ENCODE results near the gene SGIP1. TPM values are rescaled to one million over a fixed set of nuclear protein-coding genes. Genes with fewer than 3 reads are reported as not detected.
A peak's percentile ranks its signal among the peaks of the same experiment; 100 is the strongest.

SGIP1 gene
- total and polyA plus RNA-seq, 2 donors (not counting 3 experiments of a cell fraction or from before 2014, with no cell fraction given): 30.9 to 68.9 TPM

DNA sequence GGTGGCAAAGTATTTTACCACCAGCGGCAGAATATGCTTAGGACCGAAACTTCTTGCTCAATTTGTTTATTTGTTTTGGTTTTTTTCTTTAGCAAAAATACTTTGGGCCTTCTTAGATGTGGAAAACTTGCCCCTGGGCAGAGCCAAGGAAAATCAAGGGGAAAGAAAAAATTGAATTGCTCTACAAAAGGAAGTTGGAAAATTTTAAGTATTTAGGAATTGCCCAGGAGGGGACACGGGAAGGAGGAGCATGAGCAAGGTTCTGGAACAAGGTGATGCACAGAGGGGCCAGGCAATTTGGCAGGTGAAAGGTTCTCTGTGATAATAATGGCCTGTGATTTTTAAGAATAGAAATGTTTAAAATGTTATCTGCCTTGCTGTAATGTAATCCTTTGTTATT, 28.6 kb downstream of the SGIP1 start:
- peak overlapping the region; percentile 98 for H3K27ac ChIP-seq (ENCODE audit: insufficient read depth, low read depth, low read length)
- no peaks in the 10 kb centered on the region for H3K9me1 ChIP-seq (replicated peaks; ENCODE audit: control insufficient read depth, extremely low read depth, insufficient read depth, low read length)
- no peak for DNase-seq (ENCODE audit: low read depth, low spot score)
- FAIRE-seq: no peak
- ChIA-PET CTCF (interaction anchor here (1.4 to 1.5 kb wide), 2 partner anchors 28 to 58 kb away, joined by 4 read pairs; partner anchors contain the start of gene SGIP1), POLR2A (interaction anchor here (1.5 kb wide), 1 partner anchor 59 kb away, joined by 4 read pairs; no protein-coding TSS in a partner anchor)
- no peaks in the 10 kb centered on the region for H3K27me3 ChIP-seq (ENCODE audit: control insufficient read depth in 2 of 2, insufficient read depth in 2 of 2, low read length in 2 of 2)
- no TSS peak for BruUV-seq (replicated peaks)
- dilution Hi-C loops (cut with MboI; ENCODE audit: extremely low pct_ligation_motif_present, low sequenced_read_pairs): no loop called here
- H3K4me2 ChIP-seq (ENCODE audit: insufficient read depth, low read length): no peak overlapping the region
- H3K9me3 ChIP-seq (replicated peaks; ENCODE audit: control insufficient read depth, insufficient read depth, low read length): no peaks in the 10 kb centered on the region
- no peak overlapping the region for H2AFZ ChIP-seq (ENCODE audit: low read depth, low read length)
- H4K20me1 ChIP-seq (replicated peaks; ENCODE audit: control insufficient read depth, extremely low read depth, insufficient read depth, low read length): no peaks in the 10 kb centered on the region
- H3K4me3 ChIP-seq (replicated peaks in 1 of 3; ENCODE audit: insufficient read depth in 1 of 3, low read depth in 1 of 3, low read length in 3 of 3): no peak overlapping the region
- H3K36me3 ChIP-seq (ENCODE audit: control insufficient read depth in 2 of 2, extremely low read depth in 1 of 2, insufficient read depth in 2 of 2, low read length in 2 of 2): no peaks in the 10 kb centered on the region
- peak overlapping the region; percentile 87 for H3K9ac ChIP-seq (replicated peaks; ENCODE audit: extremely low read depth, insufficient read depth, low read length)
- peaks cover 29% of the 10 kb centered on the region for H3K4me1 ChIP-seq (ENCODE audit: control insufficient read depth, extremely low read depth, insufficient read depth, low read length)
- no peaks in the 10 kb centered on the region for H3K79me2 ChIP-seq (ENCODE audit: control insufficient read depth, insufficient read depth, low read length)
- intact Hi-C loops (cut with micrococcal nuclease): loop anchor here (5.0 to 10.0 kb wide), 3 partner anchors 115 to 1138 kb away; partner anchors contain the start of genes LEPR and LEPROT
- TF ChIP-seq EZH2 (IDR thresholded peaks at IDR 0.05; ENCODE audit: borderline replicate concordance, low read depth, low read length, severe bottlenecking) (no peak), POLR2A (IDR thresholded peaks at IDR 0.05; ENCODE audit: low read depth, low read length) (no peak), POLR2AphosphoS5 (IDR thresholded peaks at IDR 0.05; ENCODE audit: insufficient read depth, low read depth, low read length) (no peak), FOS (IDR thresholded peaks at IDR 0.05; ENCODE audit: borderline replicate concordance, insufficient read depth, low read length) (no peak), JUN (IDR thresholded peaks at IDR 0.05; ENCODE audit: borderline replicate concordance, insufficient read depth, insufficient read length, low read depth) (no peak)
- TF ChIP-seq, protein P1, sequence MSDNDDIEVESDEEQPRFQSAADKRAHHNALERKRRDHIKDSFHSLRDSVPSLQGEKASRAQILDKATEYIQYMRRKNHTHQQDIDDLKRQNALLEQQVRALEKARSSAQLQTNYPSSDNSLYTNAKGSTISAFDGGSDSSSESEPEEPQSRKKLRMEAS (IDR thresholded peaks at IDR 0.05; ENCODE audit: insufficient read depth, insufficient read length): no peak
